Keratinocyte (primary cell): Measurements from ENCODE around the gene TMEM126B. TPM values are rescaled to one million over a fixed set of nuclear protein-coding genes. Genes with fewer than 3 reads are reported as not detected.

ENCODE experiments used
- DNase-seq: peaks from one replicate; pipeline ENCODE4 v3.0.0-alpha.2; 2011; ENCODE audit warnings: low read depth, missing footprints, low spot score
- FAIRE-seq: peaks from 2 replicates; lab custom pipeline; 2011; peaks lifted over from hg19 to GRCh38; lab: Jason Lieb, UNC
- H2AFZ ChIP-seq: 2 replicates; pipeline ENCODE4 v1.6.0; 2012; ENCODE audit warnings: low read length, control low read depth, inconsistent platforms; ENCODE audit not compliant: control insufficient read depth
- H3K27ac ChIP-seq: 2 replicates; pipeline ENCODE4 v1.5.1; 2011; ENCODE audit warnings: low read length; ENCODE audit not compliant: control insufficient read depth, insufficient read depth
- H3K27me3 ChIP-seq: 3 replicates; pipeline ENCODE4 v1.6.0; 2011; ENCODE audit warnings: low read length; ENCODE audit not compliant: control insufficient read depth, insufficient read depth; ENCODE audit errors: extremely low read depth
- H3K36me3 ChIP-seq, 2 experiments: 2 replicates in 1 of 2; 3 replicates in 1 of 2; pipeline ENCODE4 v1.5.1; 2011; ENCODE audit warnings: low read length in 2 of 2, mild to moderate bottlenecking in 1 of 2; ENCODE audit not compliant: control insufficient read depth in 2 of 2, insufficient read depth in 2 of 2; ENCODE audit errors: extremely low read depth in 1 of 2
- H3K4me1 ChIP-seq: 3 replicates; pipeline ENCODE4 v1.5.1; 2011; ENCODE audit warnings: low read length; ENCODE audit not compliant: control insufficient read depth, insufficient read depth; ENCODE audit errors: extremely low read depth
- H3K4me2 ChIP-seq: 3 replicates; pipeline ENCODE4 v1.6.0; 2011; ENCODE audit warnings: low read depth, low read length; ENCODE audit not compliant: control insufficient read depth, insufficient read depth; ENCODE audit errors: extremely low read depth
- H3K4me3 ChIP-seq, 3 experiments: fragments of 200-600 bp in 1 of 3; sonication (generic) in 1 of 3; 2 replicates in 2 of 3; 3 replicates in 1 of 3; pipeline ENCODE4 v1.5.1; 2011 to 2016; ENCODE audit warnings: low read length in 3 of 3, mild to moderate bottlenecking in 3 of 3, control low read depth in 2 of 3, inconsistent platforms in 1 of 3, low read depth in 1 of 3, mixed read lengths in 1 of 3, mixed run types in 1 of 3, moderate library complexity in 1 of 3; ENCODE audit not compliant: control insufficient read depth in 2 of 3, insufficient read depth in 2 of 3; ENCODE audit errors: extremely low read depth in 1 of 3
- H3K79me2 ChIP-seq: 2 replicates; pipeline ENCODE4 v1.6.0; 2012; ENCODE audit warnings: low read length; ENCODE audit not compliant: control insufficient read depth, insufficient read depth
- H3K9ac ChIP-seq: 3 replicates; pipeline ENCODE4 v1.6.0; 2011; ENCODE audit warnings: low read length; ENCODE audit not compliant: control insufficient read depth, insufficient read depth; ENCODE audit errors: extremely low read depth
- H3K9me1 ChIP-seq: 3 replicates; pipeline ENCODE4 v1.6.0; 2011; ENCODE audit warnings: low read length; ENCODE audit not compliant: control insufficient read depth, insufficient read depth; ENCODE audit errors: extremely low read depth
- H3K9me3 ChIP-seq: 2 replicates; pipeline ENCODE4 v1.5.1; 2012; ENCODE audit warnings: low read depth, low read length; ENCODE audit not compliant: control insufficient read depth
- H4K20me1 ChIP-seq: 3 replicates; pipeline ENCODE4 v1.6.0; 2011; ENCODE audit warnings: low read length; ENCODE audit not compliant: control insufficient read depth, insufficient read depth; ENCODE audit errors: extremely low read depth
- EZH2 ChIP-seq: IDR thresholded peaks from one replicate; pipeline ENCODE4 v1.6.1; 2012; ENCODE audit warnings: inconsistent platforms, mild to moderate bottlenecking, low read length, moderate library complexity
- dilution Hi-C: fragments of 300-500 bp; cut with MboI; formaldehyde crosslinking; loops from one replicate; pipeline ENCODE4 v1.7.0; 2020; ENCODE audit warnings: low sequenced_read_pairs; ENCODE audit not compliant: extremely low pct_ligation_motif_present
- polyA minus RNA-seq, 3 experiments: library from RNA; depleted of rRNA, polyadenylated mRNA; stranded (reverse); fragments of >200 nt; gene quantifications; 1 replicate in 1 of 3; 2 replicates in 1 of 3; 3 replicates in 1 of 3; pipeline ENCODE4 v1.2.3, GENCODE V29; 2011
- polyA plus RNA-seq, 5 experiments: library from polyadenylated mRNA; depleted of rRNA in 3 of 5; stranded (reverse) in 3 of 5; stranded (forward) in 1 of 5; unstranded in 1 of 5; fragments of >200 nt; gene quantifications; 1 replicate in 1 of 5; 2 replicates in 3 of 5; 3 replicates in 1 of 5; pipeline versions ENCODE4 v1.2.1 to v1.2.3, GENCODE V29; 2011 to 2012; ENCODE audit warnings: missing spikeins in 2 of 5, low read depth in 1 of 5, low replicate concordance in 1 of 5
- TF ChIP-seq, protein P1 (sequence below), 3 experiments: IDR thresholded peaks in 1 of 3; conservative IDR thresholded peaks in 1 of 3; optimal IDR thresholded peaks in 1 of 3; 2 replicates in 2 of 3; 3 replicates in 1 of 3; pipeline versions ENCODE3 to v1.5.1; 2011; ENCODE audit warnings: low read length in 3 of 3, mild to moderate bottlenecking in 3 of 3, moderate library complexity in 2 of 3, control low read depth in 1 of 3, inconsistent platforms in 1 of 3; ENCODE audit not compliant: insufficient read depth in 2 of 3; ENCODE audit errors: extremely low read depth in 1 of 3

The TMEM126B gene
- polyA plus RNA-seq (52.6 to 105 TPM (median 65.6 TPM) in 3 replicates), polyA minus RNA-seq (1.9 to 25.6 TPM (median 14.6 TPM) in 3 replicates)
- polyA plus RNA-seq (2011; ENCODE audit: low read depth): 16.8 TPM
- polyA plus RNA-seq (2011; cell fraction: cytosol; rRNA removed): 67.2 and 133 TPM in 2 replicates
- polyA plus RNA-seq (2011; cell fraction: nucleus; rRNA removed): 45.5 and 62.4 TPM in 2 replicates
- polyA plus RNA-seq (2012; ENCODE audit: low replicate concordance): 50.2 and 63.8 TPM in 2 replicates
- polyA minus RNA-seq (2011; cell fraction: cytosol; rRNA and poly(A)+ RNA removed): 11.7 TPM
- 4.5 and 9.4 TPM in 2 replicates for polyA minus RNA-seq (2011; cell fraction: nucleus; rRNA and poly(A)+ RNA removed)

DNA sequence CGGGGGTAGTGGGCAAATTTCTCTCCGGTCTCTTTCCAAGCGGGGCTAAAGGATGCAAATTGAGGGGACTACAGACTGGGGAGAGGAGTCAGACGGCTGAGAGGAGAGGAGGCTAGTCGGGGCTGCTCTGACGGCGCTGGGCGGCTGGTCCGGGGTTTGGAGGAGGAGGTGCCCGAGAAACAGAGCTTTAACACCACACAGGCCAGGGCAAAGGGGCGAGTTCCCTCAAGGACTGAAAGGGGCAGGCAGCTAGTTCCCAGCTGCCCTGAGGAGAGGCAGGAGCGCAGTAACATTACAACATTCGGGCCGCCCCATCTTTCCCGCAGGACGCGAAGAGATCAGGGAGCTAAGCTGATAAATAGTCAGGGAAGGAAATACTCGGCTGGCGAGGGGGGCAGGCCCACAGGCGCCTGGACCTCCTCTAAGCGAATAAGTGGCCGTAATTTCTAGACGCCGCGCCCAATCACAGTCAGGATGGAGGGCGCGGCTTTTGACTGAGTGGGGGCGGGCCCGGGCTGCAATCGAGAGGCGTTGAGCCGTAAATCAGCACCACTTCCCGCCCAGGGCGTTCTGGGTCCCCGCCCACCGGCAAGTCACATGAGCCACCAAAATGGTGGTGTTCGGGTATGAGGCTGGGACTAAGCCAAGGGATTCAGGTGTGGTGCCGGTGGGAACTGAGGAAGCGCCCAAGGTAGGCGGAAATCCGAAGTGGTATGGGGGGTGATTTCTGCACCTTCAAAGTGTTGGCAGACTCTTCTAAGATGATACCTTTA is at the start of gene TMEM126B:
TSS of gene TMEM126B (plus strand) at position 596 of the 773 bp plus-strand sequence. CDS start at position 611, 15 bp downstream.
- Histone ChIP-seq H3K36me3 (no peaks in the 10 kb centered on the region), H3K27me3 (no peaks in the 10 kb centered on the region), H3K9me1 (no peaks in the 10 kb centered on the region), H3K79me2 (peaks cover 35% of the 10 kb centered on the region), H3K9ac (peak within 1 kb of the TSS; percentile 90), H3K27ac (peak within 1 kb of the TSS; percentile 94), H3K9me3 (no peaks in the 10 kb centered on the region), H3K4me2 (peak within 1 kb of the TSS; percentile 98), H4K20me1 (no peaks in the 10 kb centered on the region), H3K4me3 (peak within 1 kb of the TSS; percentile 55 to 94 (median 93)), H3K4me1 (peaks cover 20% of the 10 kb centered on the region), H2AFZ (peak within 1 kb of the TSS; percentile 97)
- DNase-seq (peak; percentile 70), FAIRE-seq (peak; percentile 69)
- dilution Hi-C loops: no loop called here
- no peak for TF ChIP-seq EZH2
- TF ChIP-seq, protein P1, sequence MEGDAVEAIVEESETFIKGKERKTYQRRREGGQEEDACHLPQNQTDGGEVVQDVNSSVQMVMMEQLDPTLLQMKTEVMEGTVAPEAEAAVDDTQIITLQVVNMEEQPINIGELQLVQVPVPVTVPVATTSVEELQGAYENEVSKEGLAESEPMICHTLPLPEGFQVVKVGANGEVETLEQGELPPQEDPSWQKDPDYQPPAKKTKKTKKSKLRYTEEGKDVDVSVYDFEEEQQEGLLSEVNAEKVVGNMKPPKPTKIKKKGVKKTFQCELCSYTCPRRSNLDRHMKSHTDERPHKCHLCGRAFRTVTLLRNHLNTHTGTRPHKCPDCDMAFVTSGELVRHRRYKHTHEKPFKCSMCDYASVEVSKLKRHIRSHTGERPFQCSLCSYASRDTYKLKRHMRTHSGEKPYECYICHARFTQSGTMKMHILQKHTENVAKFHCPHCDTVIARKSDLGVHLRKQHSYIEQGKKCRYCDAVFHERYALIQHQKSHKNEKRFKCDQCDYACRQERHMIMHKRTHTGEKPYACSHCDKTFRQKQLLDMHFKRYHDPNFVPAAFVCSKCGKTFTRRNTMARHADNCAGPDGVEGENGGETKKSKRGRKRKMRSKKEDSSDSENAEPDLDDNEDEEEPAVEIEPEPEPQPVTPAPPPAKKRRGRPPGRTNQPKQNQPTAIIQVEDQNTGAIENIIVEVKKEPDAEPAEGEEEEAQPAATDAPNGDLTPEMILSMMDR (optimal IDR thresholded peaks at IDR 0.05 in 1 of 3, IDR thresholded peaks at IDR 0.05 in 1 of 3, conservative IDR thresholded peaks at IDR 0.05 in 1 of 3; ENCODE audit: extremely low read depth in 1 of 3, insufficient read depth in 2 of 3, low read length in 3 of 3): no peak

DNA sequence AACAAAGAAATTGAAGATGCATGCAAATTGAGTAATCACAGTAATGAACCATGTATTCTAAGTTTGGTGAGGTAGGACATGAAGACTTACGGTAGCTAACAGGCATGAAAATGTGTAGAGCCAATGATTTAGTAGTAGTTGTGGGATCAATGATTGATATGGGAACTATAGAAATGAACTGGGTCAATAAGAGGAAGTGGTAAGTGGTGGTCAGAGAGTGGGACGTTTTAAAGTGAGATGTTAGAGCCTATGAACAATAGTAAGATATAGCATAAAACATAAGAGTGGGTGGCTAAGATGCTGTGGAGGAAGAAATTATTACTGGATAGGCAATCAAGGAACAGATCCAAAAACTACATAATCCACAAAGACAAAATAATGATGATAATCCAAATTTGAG is 46.3 kb upstream of the TMEM126B start:
- H3K4me2 ChIP-seq: no peak overlapping the region
- DNase-seq (no peak), FAIRE-seq (no peak)
- no peaks in the 10 kb centered on the region for H3K79me2 ChIP-seq
- H3K9ac ChIP-seq: no peak overlapping the region
- H3K4me3 ChIP-seq: no peak overlapping the region
- H3K9me1 ChIP-seq: no peaks in the 10 kb centered on the region
- no peaks in the 10 kb centered on the region for H4K20me1 ChIP-seq
- no peak overlapping the region for H3K27ac ChIP-seq
- no peaks in the 10 kb centered on the region for H3K36me3 ChIP-seq
- dilution Hi-C loops: no loop called here
- no peaks in the 10 kb centered on the region for H3K9me3 ChIP-seq
- no peaks in the 10 kb centered on the region for H3K27me3 ChIP-seq
- H2AFZ ChIP-seq: no peak overlapping the region
- TF ChIP-seq EZH2: no peak
- TF ChIP-seq, protein P1 (optimal IDR thresholded peaks at IDR 0.05 in 1 of 3, IDR thresholded peaks at IDR 0.05 in 1 of 3, conservative IDR thresholded peaks at IDR 0.05 in 1 of 3; ENCODE audit: extremely low read depth in 1 of 3, insufficient read depth in 2 of 3, low read length in 3 of 3): no peak
- H3K4me1 ChIP-seq: no peaks in the 10 kb centered on the region
